H1 (cell line): ENCODE data around the gene OR4M2. TPM values are rescaled to one million over a fixed set of nuclear protein-coding genes. Genes with fewer than 3 reads are reported as not detected.
"Not testable (repeated sequence)": the region's sequence is repeated elsewhere in the genome, so short reads cannot be mapped to it uniquely, and the experiment has no call there.

ENCODE experiments used
- CTCF ChIA-PET: fragments of 300-600 bp; sonication (Branson Sonifier 250); formaldehyde crosslinking; loops from one replicate; lab custom pipeline; 2021; ENCODE audit not compliant: partially characterized antibody; lab: Charles Lee
- POLR2A ChIA-PET: fragments of 300-600 bp; sonication (Branson Sonifier 250); formaldehyde crosslinking; loops from one replicate; lab custom pipeline; 2021; ENCODE audit warnings: inconsistent platforms; ENCODE audit not compliant: partially characterized antibody; lab: Charles Lee
- DNase-seq, 2 experiments: peaks; one replicate each; pipeline versions ENCODE4 v3.0.0 to v3.0.0-alpha.2; 2010 to 2022; ENCODE audit warnings: low spot score in 2 of 2, low read depth in 1 of 2, mixed read lengths in 1 of 2
- FAIRE-seq: peaks from 2 replicates; lab custom pipeline; 2011; peaks lifted over from hg19 to GRCh38; lab: Jason Lieb, UNC
- H2AFZ ChIP-seq: 2 replicates; pipeline ENCODE4 v1.8.1; 2012; ENCODE audit warnings: low read length, inconsistent platforms
- H2AK5ac ChIP-seq: 2 replicates; pipeline ENCODE4 v1.6.1; 2013; ENCODE audit warnings: low read depth, low read length
- H2BK120ac ChIP-seq: replicated peaks from 2 replicates; pipeline ENCODE3; 2013; ENCODE audit warnings: low read depth, low read length, inconsistent platforms
- H2BK12ac ChIP-seq: 2 replicates; pipeline ENCODE4 v1.6.1; 2013; ENCODE audit warnings: low read depth, low read length
- H2BK15ac ChIP-seq: 2 replicates; pipeline ENCODE4 v1.6.1; 2013; ENCODE audit warnings: low read length
- H2BK20ac ChIP-seq: 2 replicates; pipeline ENCODE4 v1.6.1; 2013; ENCODE audit warnings: low read length
- H2BK5ac ChIP-seq: 2 replicates; pipeline ENCODE4 v1.6.1; 2013; ENCODE audit warnings: low read depth, low read length
- H3K14ac ChIP-seq: 2 replicates; pipeline ENCODE4 v1.6.1; 2013; ENCODE audit warnings: inconsistent platforms; ENCODE audit not compliant: insufficient read length
- H3K18ac ChIP-seq: 2 replicates; pipeline ENCODE4 v1.6.1; 2013; ENCODE audit warnings: low read length; ENCODE audit errors: extremely low read depth
- H3K23ac ChIP-seq: 2 replicates; pipeline ENCODE4 v1.6.1; 2013; ENCODE audit warnings: inconsistent platforms; ENCODE audit not compliant: insufficient read length
- H3K23me2 ChIP-seq: 2 replicates; pipeline ENCODE4 v1.6.1; 2013; ENCODE audit warnings: low read depth, low read length
- H3K27ac ChIP-seq: 2 replicates; pipeline ENCODE4 v1.6.1; 2011; ENCODE audit warnings: low read depth, low read length, inconsistent platforms
- H3K27me3 ChIP-seq, 4 experiments: replicated peaks in 1 of 4; 1 replicate in 1 of 4; 2 replicates in 3 of 4; pipeline versions ENCODE4 v1.6.1 to v1.8.1; 2011 to 2013; ENCODE audit warnings: low read length in 3 of 4, mild to moderate bottlenecking in 3 of 4, inconsistent platforms in 2 of 4, mixed read lengths in 2 of 4, moderate library complexity in 1 of 4; ENCODE audit not compliant: control insufficient read depth in 3 of 4, insufficient read depth in 3 of 4; ENCODE audit errors: extremely low read depth in 1 of 4
- H3K36me3 ChIP-seq, 4 experiments: 2 replicates each; pipeline versions ENCODE4 v1.6.1 to v1.8.1; 2011 to 2013; ENCODE audit warnings: mild to moderate bottlenecking in 4 of 4, low read length in 3 of 4, moderate library complexity in 2 of 4, control low read depth in 1 of 4, inconsistent platforms in 1 of 4; ENCODE audit not compliant: insufficient read depth in 4 of 4, control insufficient read depth in 2 of 4
- H3K4ac ChIP-seq: replicated peaks from 2 replicates; pipeline ENCODE3; 2013; ENCODE audit warnings: low read length, low read depth, mixed read lengths, inconsistent platforms; ENCODE audit not compliant: insufficient read length
- H3K4me1 ChIP-seq, 4 experiments: replicated peaks in 1 of 4; 1 replicate in 1 of 4; 2 replicates in 3 of 4; pipeline versions ENCODE4 v1.6.1 to v1.8.1; 2011 to 2013; ENCODE audit warnings: low read length in 3 of 4, inconsistent platforms in 2 of 4, mixed read lengths in 1 of 4; ENCODE audit not compliant: insufficient read depth in 4 of 4, control insufficient read depth in 3 of 4
- H3K4me2 ChIP-seq, 2 experiments: 2 replicates each; pipeline versions ENCODE4 v1.6.1 to v1.8.1; 2011 to 2013; ENCODE audit warnings: low read depth in 2 of 2, low read length in 2 of 2, control low read depth in 1 of 2, inconsistent platforms in 1 of 2, mild to moderate bottlenecking in 1 of 2; ENCODE audit not compliant: insufficient read depth in 1 of 2
- H3K4me3 ChIP-seq, 4 experiments: fragments of 200-600, 300-600 bp in 1 of 4; sonication (generic), shearing (Covaris generic), sonication (Bioruptor Twin) in 1 of 4; 2 replicates each; pipeline versions ENCODE4 v1.5.1 to v1.8.1; 2011 to 2016; ENCODE audit warnings: low read length in 4 of 4, low read depth in 3 of 4, control low read depth in 2 of 4, inconsistent platforms in 2 of 4, mild to moderate bottlenecking in 2 of 4, mixed read lengths in 1 of 4, moderate library complexity in 1 of 4; ENCODE audit not compliant: insufficient read depth in 2 of 4; ENCODE audit errors: extremely low read depth in 1 of 4
- H3K56ac ChIP-seq: replicated peaks from 2 replicates; pipeline ENCODE3; 2013; ENCODE audit warnings: low read depth, mild to moderate bottlenecking, mixed read lengths, low read length, inconsistent platforms; ENCODE audit not compliant: insufficient read length
- H3K79me1 ChIP-seq: 2 replicates; pipeline ENCODE4 v1.6.1; 2013; ENCODE audit warnings: low read depth, low read length, control low read depth
- H3K79me2 ChIP-seq, 2 experiments: 2 replicates each; pipeline versions ENCODE4 v1.6.1 to v1.8.1; 2012 to 2013; ENCODE audit warnings: low read length in 2 of 2, mild to moderate bottlenecking in 2 of 2, inconsistent platforms in 1 of 2; ENCODE audit not compliant: insufficient read depth in 2 of 2, control insufficient read depth in 1 of 2
- H3K9ac ChIP-seq, 4 experiments: replicated peaks in 1 of 4; 1 replicate in 1 of 4; 2 replicates in 3 of 4; pipeline versions ENCODE4 v1.6.1 to v1.8.1; 2011 to 2013; ENCODE audit warnings: low read depth in 3 of 4, low read length in 3 of 4, control low read depth in 2 of 4, mild to moderate bottlenecking in 2 of 4, moderate library complexity in 2 of 4, inconsistent platforms in 1 of 4; ENCODE audit errors: extremely low read depth in 1 of 4
- H3K9me3 ChIP-seq, 2 experiments: 2 replicates each; pipeline versions ENCODE4 v1.6.1 to v1.8.1; 2012 to 2013; ENCODE audit warnings: mild to moderate bottlenecking in 2 of 2, moderate library complexity in 2 of 2, control low read depth in 1 of 2, inconsistent platforms in 1 of 2, low read depth in 1 of 2, low read length in 1 of 2, mixed read lengths in 1 of 2; ENCODE audit not compliant: insufficient read depth in 2 of 2
- H4K20me1 ChIP-seq, 2 experiments: replicated peaks in 1 of 2; 2 replicates each; pipeline versions ENCODE3 to v1.8.1; 2011 to 2013; ENCODE audit warnings: inconsistent platforms in 2 of 2, low read length in 2 of 2, mild to moderate bottlenecking in 1 of 2; ENCODE audit not compliant: insufficient read depth in 2 of 2, control insufficient read depth in 1 of 2
- H4K5ac ChIP-seq: 2 replicates; pipeline ENCODE4 v1.6.1; 2013; ENCODE audit warnings: low read length, low read depth, mixed read lengths, inconsistent platforms; ENCODE audit not compliant: insufficient read length
- H4K8ac ChIP-seq: 2 replicates; pipeline ENCODE4 v1.8.0; 2013; ENCODE audit warnings: mild to moderate bottlenecking, moderate library complexity, low read length, inconsistent platforms; ENCODE audit not compliant: insufficient read depth; ENCODE audit errors: extremely low read depth
- H4K91ac ChIP-seq: replicated peaks from 2 replicates; pipeline ENCODE3; 2013; ENCODE audit warnings: low read length, mixed read lengths, inconsistent platforms; ENCODE audit not compliant: insufficient read length
- WGBS, 2 experiments: shearing (Covaris generic) in 1 of 2; methylation state at CpG; one replicate each; pipeline versions ENCODE4 v1.1.6 to v1.1.7; 2013 to 2015; ENCODE audit warnings: low lambda C conversion rate in 2 of 2, mixed read lengths in 2 of 2, inconsistent platforms in 1 of 2, low coverage in 1 of 2, missing lambda C conversion rate in 1 of 2; ENCODE audit not compliant: insufficient replicate concordance in 2 of 2, insufficient coverage in 1 of 2, insufficient read length in 1 of 2; ENCODE audit errors: extremely low coverage in 1 of 2, missing lambda C conversion rate in 1 of 2; 5-methylcytosine and 5-hydroxymethylcytosine counted together
- long read RNA-seq, 2 experiments: library from RNA in 1 of 2; library from capped mRNA in 1 of 2; stranded (forward); transcript quantifications; one replicate each; pipeline ENCODE4 v2.0.0, GENCODE V29; 2021; ENCODE audit warnings: inconsistent platforms in 1 of 2
- polyA minus RNA-seq, 3 experiments: library from RNA; depleted of rRNA, polyadenylated mRNA; stranded (reverse); fragments of >200 nt; gene quantifications; 1 replicate in 2 of 3; 2 replicates in 1 of 3; pipeline ENCODE4 v1.2.3, GENCODE V29; 2011
- polyA plus RNA-seq, 7 experiments: library from polyadenylated mRNA; depleted of rRNA in 3 of 7; stranded (reverse) in 5 of 7; unstranded in 2 of 7; fragments of >200 nt in 5 of 7; fragments of 200-250 nt in 2 of 7; gene quantifications; 1 replicate in 5 of 7; 2 replicates in 1 of 7; 4 replicates in 1 of 7; pipeline versions ENCODE4 v1.2.1 to v1.2.3, GENCODE V29; 2011 to 2013; ENCODE audit warnings: missing spikeins in 2 of 7, mixed read lengths in 2 of 7
- total RNA-seq: library from RNA; stranded (reverse); fragmentation: NEBNext Ultra II Directional; extraction: Animal tissue kit (Norgen Biotek cat#: 25700); gene quantifications from 2 replicates; pipeline ENCODE4 v1.2.1, GENCODE V29; 2021

OR4M2 gene, protein sequence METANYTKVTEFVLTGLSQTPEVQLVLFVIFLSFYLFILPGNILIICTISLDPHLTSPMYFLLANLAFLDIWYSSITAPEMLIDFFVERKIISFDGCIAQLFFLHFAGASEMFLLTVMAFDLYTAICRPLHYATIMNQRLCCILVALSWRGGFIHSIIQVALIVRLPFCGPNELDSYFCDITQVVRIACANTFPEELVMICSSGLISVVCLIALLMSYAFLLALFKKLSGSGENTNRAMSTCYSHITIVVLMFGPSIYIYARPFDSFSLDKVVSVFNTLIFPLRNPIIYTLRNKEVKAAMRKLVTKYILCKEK
- total RNA-seq (not detected in 2 replicates), polyA plus RNA-seq (2011; rRNA removed) (not detected in 2 replicates), polyA minus RNA-seq (2011; rRNA and poly(A)+ RNA removed) (not detected in 2 replicates)
- polyA plus RNA-seq (2011; cell fraction: cytosol; rRNA removed) = not detected
- not detected for polyA plus RNA-seq (2011; cell fraction: nucleus; rRNA removed)
- not detected in 4 replicates for polyA plus RNA-seq (2012, experiment 1 of 2)
- polyA plus RNA-seq (2012, experiment 2 of 2) = not detected
- not detected for polyA plus RNA-seq (2013, experiment 1 of 2)
- polyA plus RNA-seq (2013, experiment 2 of 2) = not detected
- not detected for polyA minus RNA-seq (2011; cell fraction: cytosol; rRNA and poly(A)+ RNA removed)
- polyA minus RNA-seq (2011; cell fraction: nucleus; rRNA and poly(A)+ RNA removed) = not detected
- long read RNA-seq, experiment 1 = 0 reads
- long read RNA-seq, experiment 2 = 0 reads

DNA sequence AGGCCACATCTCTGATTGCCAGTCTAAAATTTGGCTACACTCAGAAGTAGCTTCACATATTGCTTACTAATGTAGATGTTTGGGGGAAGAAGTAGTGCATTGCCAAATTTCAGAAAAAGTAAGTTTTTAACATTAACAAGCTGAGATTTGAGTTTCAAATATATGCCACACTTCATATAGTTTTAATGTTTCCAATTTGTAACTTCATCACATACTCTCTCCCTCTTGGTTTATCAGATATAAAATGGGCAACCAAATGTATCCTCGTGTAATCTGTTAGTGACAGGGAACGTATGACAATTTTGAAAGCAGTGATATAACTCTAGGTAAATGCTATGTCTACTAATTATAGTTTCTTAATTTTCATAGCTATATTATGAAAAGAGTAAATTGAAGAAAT, at the start of gene OR4M2:
OR4M2 (plus strand) TSS at position 301 of the 400 bp plus-strand sequence; CDS start at position 399, 98 bp downstream.
- H2AK5ac ChIP-seq, POLR2A ChIA-PET, H3K9me3 ChIP-seq: not testable (repeated sequence)

More for the DNA sequence above, at the start of gene OR4M2:
- H3K4ac ChIP-seq, H2BK12ac ChIP-seq, DNase-seq, FAIRE-seq, H3K23ac ChIP-seq, H2BK120ac ChIP-seq, H3K4me3 ChIP-seq, H4K5ac ChIP-seq, H4K20me1 ChIP-seq, H3K18ac ChIP-seq, H3K9ac ChIP-seq, H3K4me2 ChIP-seq, H2BK5ac ChIP-seq, H3K27me3 ChIP-seq, H3K79me1 ChIP-seq, H3K4me1 ChIP-seq, H2BK15ac ChIP-seq, H2BK20ac ChIP-seq, H3K36me3 ChIP-seq, H3K79me2 ChIP-seq, H3K14ac ChIP-seq, CTCF ChIA-PET, H3K56ac ChIP-seq, H3K23me2 ChIP-seq, H3K27ac ChIP-seq, H2AFZ ChIP-seq, H4K8ac ChIP-seq, H4K91ac ChIP-seq: not testable (repeated sequence)
- WGBS, 2 experiments = no CpG with 5 or more reads among the region's 2 CpGs
